Cerebellar cortex (tissue), 1 donor: ENCODE results near the gene CACNA1G.

ENCODE experiments used
- DNase-seq: peaks from one replicate; pipeline ENCODE4 v3.0.0-alpha.2; 2015; ENCODE audit warnings: low spot score

Gene CACNA1G

DNA sequence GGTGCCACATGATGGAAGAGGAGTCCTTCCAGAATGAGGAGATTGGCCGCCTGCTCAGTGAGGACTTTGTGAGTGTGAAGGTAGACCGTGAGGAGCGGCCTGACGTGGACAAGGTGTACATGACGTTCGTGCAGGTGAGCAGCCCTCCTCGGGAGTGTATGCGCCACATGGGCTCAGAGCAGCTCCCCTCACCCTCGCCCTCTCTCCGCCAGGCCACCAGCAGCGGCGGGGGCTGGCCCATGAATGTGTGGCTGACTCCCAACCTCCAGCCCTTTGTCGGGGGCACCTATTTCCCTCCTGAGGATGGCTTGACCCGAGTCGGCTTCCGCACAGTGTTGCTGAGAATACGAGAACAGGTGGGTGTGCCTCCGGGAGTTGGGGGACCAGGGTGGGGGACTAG lies 11.7 kb upstream of the CACNA1G start:
- DNase-seq, result no peak

DNA sequence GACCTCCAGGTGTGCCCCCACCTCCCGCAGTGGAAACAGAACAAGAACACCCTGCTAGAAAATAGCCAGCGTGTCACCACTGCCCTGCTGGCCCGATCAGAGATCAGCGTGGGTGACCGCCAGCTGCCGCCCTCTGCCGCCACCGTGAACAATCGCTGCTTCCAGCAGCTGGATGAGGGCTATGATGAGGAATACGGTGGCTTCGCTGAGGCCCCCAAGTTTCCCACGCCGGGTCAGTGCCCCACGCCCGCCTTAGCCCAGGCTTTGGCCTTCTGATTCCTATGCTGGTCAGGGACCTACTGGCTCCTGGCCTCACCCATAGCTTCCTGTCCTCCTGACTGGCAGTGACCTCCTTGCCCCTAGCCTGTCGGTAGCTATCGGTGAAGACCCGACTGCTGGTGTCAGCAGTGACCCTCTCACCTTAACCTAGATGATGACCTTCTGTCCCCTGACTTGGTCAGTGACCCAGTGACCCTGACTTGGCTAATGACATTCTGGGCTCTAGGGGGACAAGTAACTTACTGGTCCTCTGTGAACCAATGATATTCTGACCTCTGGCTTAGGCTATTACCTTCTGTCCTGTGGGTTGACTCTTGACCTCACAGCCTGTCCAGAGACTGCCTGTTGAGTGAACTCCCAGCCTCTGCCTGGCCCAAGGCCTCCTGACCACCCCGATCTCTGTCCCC lies 11.1 kb upstream of the CACNA1G start:
- no peak for DNase-seq

DNA sequence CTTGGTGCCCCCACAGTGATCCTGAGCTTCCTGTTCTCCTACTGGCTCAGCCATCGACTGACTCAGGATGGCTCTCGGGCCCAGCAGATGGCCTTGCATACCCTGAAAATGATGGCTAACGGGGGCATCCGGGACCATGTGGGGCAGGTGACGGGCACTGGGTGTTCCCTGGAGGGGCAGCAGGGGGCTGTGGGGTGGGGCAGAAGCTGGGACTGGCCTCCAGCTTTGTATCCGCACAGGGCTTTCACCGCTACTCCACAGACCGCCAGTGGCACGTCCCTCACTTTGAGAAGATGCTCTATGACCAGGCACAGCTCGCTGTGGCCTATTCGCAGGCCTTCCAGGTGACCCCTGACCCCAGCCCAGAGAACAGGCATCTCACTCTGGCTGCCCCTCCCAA lies 10.5 kb upstream of the CACNA1G start:
- DNase-seq, result no peak

DNA sequence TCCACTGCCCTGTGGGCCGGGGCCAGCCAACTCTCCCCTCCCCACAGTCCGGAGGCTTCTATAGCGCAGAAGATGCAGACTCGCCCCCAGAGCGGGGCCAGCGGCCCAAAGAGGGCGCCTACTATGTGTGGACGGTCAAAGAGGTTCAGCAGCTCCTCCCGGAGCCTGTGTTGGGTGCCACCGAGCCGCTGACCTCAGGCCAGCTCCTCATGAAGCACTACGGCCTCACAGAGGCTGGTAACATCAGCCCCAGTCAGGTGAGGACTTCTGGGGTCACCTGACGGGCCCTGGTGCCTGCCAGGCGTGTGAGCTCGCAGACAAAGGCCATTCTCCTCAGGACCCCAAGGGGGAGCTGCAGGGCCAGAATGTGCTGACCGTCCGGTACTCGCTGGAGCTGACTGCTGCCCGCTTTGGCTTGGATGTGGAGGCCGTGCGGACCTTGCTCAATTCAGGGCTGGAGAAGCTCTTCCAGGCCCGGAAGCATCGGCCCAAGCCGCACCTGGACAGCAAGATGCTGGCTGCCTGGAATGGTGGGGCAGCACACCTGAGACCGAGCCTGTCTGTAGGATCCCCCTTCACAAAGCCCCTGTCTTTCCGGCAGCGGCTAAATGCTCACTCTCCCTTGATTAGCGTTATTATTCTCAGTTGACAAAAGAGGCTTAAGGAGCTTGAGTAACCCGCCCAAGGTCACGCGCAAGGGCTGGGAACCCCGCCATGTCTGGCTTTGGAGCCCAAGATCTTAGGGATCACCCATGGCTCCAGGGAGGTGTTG lies 9.7 kb upstream of the CACNA1G start:
- peak; percentile 96 for DNase-seq

DNA sequence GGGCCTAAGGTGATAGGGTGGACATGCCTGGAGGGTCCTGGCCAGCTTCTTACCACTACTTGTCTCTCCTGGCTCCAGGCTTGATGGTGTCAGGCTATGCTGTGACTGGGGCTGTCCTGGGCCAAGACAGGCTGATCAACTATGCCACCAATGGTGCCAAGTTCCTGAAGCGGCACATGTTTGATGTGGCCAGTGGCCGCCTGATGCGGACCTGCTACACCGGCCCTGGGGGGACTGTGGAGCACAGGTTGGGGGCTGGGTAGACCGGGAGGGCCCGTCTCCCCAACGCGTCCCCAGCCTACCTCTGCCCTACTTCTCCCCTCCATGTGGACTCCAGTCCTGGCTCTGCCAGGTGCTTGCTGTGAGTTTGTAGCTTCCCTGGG lies 9.1 kb upstream of the CACNA1G start:
- DNase-seq, result no peak

DNA sequence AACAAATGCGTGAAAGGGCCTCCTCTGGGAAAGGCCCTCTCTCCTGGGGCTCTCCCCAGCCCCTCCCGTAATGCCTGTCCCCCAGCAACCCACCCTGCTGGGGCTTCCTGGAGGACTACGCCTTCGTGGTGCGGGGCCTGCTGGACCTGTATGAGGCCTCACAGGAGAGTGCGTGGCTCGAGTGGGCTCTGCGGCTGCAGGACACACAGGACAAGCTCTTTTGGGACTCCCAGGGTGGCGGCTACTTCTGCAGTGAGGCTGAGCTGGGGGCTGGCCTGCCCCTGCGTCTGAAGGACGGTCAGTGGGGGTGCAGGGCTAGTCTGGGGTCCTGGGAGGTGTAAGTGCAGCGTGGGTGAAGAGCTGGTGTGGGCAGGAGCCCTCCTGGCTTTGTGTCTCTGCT lies 8.6 kb upstream of the CACNA1G start:
- no peak for DNase-seq

DNA sequence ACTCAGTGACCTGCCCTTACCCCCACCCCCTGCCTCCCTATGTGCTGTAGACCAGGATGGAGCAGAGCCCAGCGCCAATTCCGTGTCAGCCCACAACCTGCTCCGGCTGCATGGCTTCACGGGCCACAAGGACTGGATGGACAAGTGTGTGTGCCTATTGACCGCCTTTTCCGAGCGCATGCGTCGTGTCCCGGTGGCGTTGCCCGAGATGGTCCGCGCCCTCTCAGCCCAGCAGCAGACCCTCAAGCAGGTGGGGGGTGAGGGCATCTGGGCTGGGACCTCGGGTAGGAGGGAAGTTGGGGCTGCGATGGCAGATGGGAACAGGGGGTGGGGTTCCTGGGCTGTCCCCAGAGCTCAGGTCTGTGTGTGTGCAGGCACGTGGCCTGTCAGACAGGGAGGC lies 6.3 kb upstream of the CACNA1G start:
- no peak for DNase-seq

DNA sequence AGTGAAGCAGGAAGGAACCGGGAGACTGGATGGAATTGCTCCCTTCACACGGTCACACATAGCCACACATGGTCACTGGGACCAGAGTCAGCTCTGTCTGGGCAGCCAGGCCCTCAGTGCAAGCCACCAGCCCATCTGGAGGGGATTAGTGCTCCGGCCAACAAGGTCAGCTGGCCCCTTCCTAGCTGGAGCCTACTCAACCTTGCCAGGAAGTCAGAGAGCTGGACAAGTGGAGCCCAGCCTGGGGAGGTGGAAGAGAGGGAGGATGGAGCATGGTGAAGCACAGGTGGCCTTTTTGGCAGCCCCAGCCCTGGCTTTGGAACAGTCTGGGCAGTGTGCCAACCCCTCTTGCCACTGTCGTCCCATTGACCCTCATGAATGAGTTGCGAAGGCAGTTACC lies 3.7 kb upstream of the CACNA1G start:
- peak; percentile 99 for DNase-seq

DNA sequence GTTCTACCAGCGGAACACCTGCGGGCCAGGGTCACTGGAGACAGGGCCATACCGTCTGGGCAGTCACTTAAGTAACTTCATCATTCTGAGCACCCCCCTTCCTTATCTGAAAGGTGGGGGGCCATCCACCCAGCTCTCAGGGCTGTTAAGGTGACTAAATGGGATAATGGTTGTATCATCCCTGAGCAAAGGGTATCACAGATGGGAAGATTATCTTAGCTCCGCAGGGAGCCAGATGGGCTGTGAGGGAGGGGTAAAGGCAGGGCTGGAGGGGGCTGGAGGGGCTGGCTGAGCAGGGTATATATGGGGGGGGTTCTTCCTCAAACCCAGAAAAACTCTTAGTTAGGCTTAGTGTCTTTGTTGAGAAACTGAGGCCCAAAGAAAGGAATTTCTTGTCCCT lies 2.9 kb upstream of the CACNA1G start:
- no peak for DNase-seq

DNA sequence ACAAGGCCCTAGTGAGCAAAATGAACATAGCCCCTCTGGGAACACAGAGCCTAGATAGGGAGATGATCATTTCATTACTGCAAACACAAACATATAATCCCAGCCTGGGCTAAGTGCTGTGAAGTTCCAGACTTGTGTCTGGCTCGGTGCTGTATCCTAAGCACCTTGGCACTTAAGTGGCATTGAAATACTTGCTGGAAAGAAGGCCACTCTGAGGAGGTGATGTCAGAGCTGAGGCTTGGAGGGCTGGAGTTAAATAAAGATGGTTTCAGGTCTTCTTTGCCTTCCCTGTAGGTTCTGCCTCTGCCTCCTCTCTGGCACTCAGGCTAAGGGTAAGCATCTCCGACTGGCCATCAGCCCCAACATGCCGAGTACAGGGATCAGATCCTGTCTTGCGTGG lies 2.4 kb upstream of the CACNA1G start:
- DNase-seq, result no peak

DNA sequence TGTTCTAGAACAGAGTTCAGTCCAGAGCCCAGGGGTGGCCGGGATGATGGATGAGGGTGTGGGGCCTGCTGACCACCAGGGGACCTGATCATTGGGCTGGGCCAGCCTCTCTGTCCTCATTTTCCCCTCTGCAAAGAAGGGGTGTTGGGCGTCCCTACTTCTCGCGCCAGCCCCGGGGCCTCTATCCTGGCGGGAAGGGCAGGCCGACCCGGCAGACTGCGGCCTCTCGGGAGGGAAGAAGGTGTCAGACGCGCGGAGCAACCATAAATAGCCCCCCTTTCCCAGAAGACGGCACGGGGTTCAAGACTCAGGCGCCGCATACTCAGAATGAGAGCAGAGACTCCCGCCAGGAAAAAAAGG lies 2.0 kb upstream of the CACNA1G start:
- no peak for DNase-seq

DNA sequence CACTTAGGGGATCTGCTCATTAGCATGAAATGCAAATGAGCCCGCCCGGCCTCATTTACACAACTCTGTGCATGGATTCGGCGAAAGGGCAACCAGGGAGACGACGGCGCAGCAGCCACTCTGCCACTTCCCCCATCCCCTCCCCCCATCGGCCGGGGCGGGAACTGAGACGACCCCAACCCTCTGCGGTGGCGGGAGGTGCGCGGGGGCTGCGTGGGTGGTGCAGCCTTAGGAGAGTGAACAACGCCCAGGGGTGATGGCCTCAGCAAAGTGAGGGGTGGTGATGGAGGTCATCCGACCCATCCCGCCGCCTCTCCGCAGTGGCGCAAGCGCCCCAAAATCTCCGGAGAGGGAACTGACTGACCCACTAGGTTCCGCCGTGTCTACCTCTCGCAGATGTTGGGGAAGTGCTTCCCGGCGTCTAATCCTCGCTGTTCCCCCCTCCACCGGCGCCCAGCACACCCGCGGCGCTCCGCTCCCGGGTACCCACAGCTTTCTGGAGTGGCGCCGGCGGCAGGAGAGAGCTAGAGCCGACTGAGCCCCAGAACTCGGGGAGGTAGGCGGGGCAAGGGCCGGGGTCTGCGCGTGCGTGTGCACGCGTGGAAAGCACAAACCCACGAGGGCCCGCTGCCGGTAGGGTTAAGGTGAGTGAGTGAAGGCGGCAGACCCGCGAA lies 1.4 kb upstream of the CACNA1G start:
- no peak for DNase-seq

DNA sequence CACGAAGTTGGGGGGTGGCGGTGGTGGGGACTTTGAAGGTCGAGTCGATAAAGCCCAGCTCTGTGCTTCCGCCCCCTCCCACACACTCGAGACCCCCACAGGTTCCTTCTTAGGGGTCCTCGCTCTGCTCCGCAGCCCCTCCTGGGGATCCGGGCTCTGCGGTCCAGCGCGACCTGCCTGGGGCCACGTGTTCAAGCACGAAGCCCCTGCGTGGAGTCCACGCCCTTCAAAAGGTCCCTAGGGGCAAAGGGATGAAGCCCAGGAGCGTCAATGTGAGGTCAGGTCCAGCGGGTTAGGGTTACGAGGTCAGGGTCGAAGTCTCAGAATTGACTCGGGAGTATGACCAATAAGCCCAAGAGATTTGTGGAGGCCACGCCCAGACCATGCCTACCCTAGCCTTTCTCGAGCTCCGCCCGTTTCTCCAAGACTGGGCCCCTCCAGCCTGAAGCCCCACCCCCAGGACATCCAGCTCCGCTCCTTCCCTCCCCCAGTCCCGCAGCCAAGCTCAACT lies 786 bp upstream of the CACNA1G start:
- peak; percentile 81 for DNase-seq

DNA sequence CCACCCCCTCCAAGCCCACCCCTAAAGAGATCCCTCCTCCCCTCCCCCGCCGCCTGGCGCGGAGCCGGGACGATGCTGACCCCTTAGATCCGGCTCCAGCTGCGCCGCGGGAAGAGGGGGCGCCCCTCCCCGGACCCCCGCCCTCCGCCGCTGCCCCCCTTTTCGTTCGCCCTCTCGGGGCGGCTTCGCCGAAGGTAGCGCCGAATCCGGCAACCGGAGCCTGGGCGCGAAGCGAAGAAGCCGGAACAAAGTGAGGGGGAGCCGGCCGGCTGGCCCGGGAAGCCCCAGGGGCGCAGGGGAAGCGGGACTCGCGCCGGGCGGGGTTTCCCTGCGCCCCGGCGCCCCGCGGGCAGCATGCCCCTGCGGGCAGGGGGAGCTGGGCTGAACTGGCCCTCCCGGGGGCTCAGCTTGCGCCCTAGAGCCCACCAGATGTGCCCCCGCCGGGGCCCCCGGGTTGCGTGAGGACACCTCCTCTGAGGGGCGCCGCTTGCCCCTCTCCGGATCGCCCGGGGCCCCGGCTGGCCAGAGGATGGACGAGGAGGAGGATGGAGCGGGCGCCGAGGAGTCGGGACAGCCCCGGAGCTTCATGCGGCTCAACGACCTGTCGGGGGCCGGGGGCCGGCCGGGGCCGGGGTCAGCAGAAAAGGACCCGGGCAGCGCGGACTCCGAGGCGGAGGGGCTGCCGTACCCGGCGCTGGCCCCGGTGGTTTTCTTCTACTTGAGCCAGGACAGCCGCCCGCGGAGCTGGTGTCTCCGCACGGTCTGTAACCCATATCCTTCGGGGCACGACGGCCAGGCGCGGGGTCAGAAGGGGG lies 623 bp downstream of the CACNA1G start:
- DNase-seq, result no peak

DNA sequence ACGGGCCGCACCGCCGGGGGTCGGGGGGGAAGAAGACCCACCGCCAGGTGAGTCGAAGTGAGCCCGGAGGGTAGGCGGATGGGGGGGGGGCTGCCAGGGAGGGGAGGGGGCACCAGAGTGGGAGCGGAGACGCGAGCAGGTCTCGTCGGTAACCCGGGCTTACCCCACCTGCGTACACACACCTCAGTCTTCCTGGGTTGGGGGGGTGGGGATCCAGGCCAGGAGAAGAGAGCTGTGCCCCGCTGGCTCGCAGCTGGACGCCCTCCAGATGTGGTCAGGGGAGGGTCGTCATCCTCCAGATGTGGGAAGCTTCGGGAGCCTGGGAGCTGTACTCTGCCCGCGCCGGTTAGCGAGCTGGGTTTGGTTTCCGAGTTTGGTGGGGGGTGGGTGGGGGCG lies 1.2 kb downstream of the CACNA1G start:
- DNase-seq, result no peak

DNA sequence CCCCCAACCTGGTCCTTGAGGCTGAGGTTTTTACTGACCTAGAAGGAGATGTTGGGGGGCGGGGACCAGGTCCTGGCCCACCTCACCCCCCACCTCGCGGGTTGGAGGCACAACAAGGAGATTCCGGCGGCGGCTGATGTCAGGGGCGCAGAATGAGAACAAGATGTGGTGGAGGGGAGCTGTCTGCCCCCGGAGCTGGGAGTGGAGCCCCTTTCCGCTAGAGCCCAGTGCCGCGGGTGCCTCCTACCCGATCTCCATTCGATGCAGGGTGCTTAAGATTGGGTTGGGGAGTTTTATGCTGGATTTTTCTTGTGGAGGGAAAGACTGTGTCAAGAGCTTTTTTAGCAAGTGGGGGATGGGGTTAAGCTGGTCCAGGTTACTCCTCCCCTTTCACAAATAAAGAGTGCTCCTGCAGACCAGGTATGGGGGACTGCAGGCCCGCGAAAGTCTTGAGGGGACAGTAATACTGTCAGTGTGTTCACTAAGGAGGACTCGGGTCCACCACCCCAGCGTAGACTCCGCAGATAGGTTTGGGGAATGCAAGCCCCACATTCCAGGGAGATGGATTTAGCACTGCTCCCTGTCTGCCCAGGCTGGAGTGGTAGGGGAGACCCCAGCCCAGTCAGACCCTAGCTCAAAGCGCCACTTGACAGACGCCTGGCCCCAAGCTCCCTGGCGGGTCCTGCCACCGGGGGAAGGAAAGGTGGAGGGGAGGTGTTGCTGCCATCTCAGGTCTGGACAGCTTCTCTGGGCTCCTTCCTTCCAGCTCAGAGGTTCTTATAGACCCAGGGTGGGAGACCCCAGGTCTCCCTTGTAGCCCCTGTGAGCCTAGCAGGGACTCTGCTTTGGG lies 2.0 kb downstream of the CACNA1G start:
- DNase-seq, result no peak

DNA sequence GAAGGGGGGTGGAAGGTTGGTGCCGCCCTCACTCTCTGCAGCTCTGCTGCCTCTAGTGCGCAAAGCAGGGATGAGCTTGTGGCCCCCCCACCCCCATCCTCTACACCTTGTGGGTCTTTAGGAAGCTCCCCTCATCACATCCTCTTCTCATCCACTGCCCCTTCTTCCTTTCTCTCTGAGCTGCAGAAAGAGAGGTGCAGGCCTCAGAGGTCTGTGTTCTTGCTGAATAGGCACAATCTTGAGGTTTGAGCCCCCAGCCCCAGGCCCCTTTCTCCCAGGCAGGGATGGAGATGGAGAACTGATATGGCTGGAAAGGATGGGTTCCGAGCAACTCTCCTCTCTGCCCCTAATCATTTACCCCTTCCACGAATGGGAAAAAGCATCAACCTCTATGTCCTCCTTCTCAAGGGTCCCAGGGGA lies 2.6 kb downstream of the CACNA1G start:
- DNase-seq, result no peak

DNA sequence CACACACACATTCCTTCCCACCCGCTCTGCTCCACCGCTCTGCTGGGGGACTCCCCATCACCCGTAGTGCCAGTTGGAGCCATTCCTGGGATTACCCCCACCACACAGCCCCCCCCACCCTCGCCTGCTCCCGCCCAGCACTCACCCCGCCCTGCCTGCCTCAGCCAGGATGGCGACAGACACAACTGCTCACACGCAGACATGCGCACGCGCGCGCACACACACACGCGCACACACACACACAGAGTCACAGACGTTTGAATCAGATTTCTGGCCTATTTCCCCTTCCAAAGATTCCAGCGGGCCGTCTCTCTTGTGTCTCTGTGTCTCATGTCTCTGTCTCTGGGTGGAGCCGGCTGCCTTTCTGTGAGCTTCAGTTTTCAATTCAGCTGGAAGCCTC lies 4.4 kb downstream of the CACNA1G start:
- peak; percentile 47 for DNase-seq

DNA sequence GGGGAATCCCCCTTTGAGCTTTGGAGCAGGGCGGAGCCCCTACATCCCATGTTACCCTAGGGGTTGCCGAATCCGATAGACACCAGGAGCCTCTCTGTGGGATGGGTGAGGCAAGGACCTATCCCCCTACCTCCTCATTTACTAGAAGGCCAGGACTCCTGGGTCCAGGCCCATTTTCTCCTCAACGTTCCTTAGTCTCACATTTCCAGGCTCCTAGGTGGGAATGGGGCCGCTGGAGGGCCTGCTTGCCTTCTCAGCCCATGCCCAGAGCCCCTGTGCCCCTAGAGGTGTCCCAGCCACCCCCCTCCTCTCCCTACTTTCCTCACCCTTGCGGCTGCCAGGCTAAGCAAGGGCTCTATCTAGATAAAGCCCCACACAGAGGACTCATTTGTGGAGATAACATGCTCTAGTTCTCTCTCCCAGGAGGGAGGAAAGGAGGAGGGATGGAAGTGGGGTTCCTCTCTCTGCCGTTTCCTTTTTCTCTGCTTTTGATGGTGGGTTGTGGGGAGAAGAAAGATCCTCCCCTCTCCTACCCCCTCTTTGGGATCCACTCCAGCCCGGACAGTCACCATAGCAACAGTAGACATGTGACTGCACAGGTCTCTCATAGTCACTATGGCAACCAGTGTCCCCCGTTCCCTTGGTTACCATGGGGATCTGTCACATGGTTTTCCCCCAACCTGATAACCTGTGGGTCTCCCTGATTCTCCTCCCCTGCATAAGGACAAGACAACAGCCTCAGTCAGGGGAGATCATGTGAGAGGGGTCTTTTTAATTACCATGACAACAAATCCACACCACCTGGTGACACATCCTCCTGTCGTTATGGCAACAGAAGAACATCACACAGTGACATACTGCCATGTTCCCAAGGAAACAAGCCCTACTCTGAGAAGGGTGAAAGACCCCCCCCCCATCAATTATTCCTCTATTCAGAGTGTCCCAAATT lies 5.2 kb downstream of the CACNA1G start:
- DNase-seq, result peak; percentile 95

DNA sequence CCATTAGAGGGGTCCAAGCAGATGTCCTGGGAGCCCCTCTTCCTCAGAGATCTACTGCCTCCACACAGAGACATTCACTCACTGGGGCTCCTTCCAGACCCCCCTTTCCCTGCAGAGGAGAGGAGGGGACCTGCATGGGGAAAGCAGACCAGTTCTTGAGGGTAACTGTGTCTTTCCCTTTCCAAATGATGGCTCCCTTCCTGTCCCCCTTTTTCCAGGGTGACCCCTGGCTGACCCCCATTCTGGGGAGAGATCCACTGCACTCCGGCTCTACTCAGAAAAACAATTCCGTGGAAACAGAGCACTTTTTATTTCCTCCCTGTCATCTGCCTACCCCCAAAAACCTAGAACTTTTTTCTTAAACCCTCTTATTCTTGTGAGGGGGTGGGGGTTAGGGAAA lies 6.4 kb downstream of the CACNA1G start:
- DNase-seq, result no peak
